GM12891 (cell line): ENCODE measurements around the gene GPN3.
"Not testable (repeated sequence)": the region's sequence is repeated elsewhere in the genome, so short reads cannot be mapped to it uniquely, and the experiment has no call there.

Experiments
- DNase-seq: peaks from one replicate; pipeline ENCODE4 v3.0.0; 2011; ENCODE audit warnings: low spot score; ENCODE audit not compliant: insufficient read length
- FAIRE-seq: peaks from 2 replicates; lab custom pipeline; 2011; peaks lifted over from hg19 to GRCh38; lab: Jason Lieb, UNC
- PAX5 ChIP-seq: IDR thresholded peaks from 2 replicates; pipeline ENCODE4 v1.6.1; 2011; ENCODE audit warnings: low read length, moderate library complexity, mild to moderate bottlenecking; ENCODE audit not compliant: insufficient read depth, severe bottlenecking
- POLR2A ChIP-seq: IDR thresholded peaks from 2 replicates; pipeline ENCODE4 v1.6.1; 2011; ENCODE audit warnings: low read depth, low read length, control low read depth
- POLR2AphosphoS5 ChIP-seq: IDR thresholded peaks from 2 replicates; pipeline ENCODE4 v1.6.1; 2011; ENCODE audit warnings: low read depth, low read length, control low read depth
- POU2F2 ChIP-seq: IDR thresholded peaks from 2 replicates; pipeline ENCODE4 v1.6.1; 2011; ENCODE audit warnings: low read depth, mild to moderate bottlenecking, control low read depth, low read length, moderate library complexity
- SPI1 ChIP-seq: IDR thresholded peaks from 2 replicates; pipeline ENCODE4 v1.6.1; 2011; ENCODE audit warnings: low read depth, low read length, control low read depth
- TAF1 ChIP-seq: IDR thresholded peaks from 2 replicates; pipeline ENCODE4 v1.6.1; 2011; ENCODE audit warnings: low read depth, low read length, control low read depth

Gene GPN3

GRCh38 chr12:110498984-110499706 lies 31.1 kb upstream of the GPN3 start:
- DNase-seq (no peak), FAIRE-seq (no peak)
- TF ChIP-seq SPI1 (no peak), TAF1 (no peak), POLR2A (no peak), PAX5 (no peak)

GRCh38 chr12:110475426-110475825 lies 7.4 kb upstream of the GPN3 start:
- FAIRE-seq (no peak), DNase-seq (no peak)
- TF ChIP-seq PAX5 (no peak), POU2F2 (no peak), POLR2A (no peak), TAF1 (no peak)

- DNase-seq (no peak), FAIRE-seq (no peak)
- TF ChIP-seq SPI1: no peak
- TF ChIP-seq PAX5: no peak
- no peak; the same call in none of the 2 replicates for TF ChIP-seq POLR2A
- no peak for TF ChIP-seq POU2F2
- TF ChIP-seq POLR2AphosphoS5: no peak
- no peak for TF ChIP-seq TAF1
Observed at GRCh38 chr12:110467847-110468213, 227 bp downstream of the GPN3 start.

- TF ChIP-seq POLR2A (no peak), POLR2AphosphoS5 (no peak), POU2F2 (no peak), TAF1 (no peak), SPI1 (no peak), PAX5 (no peak)
- FAIRE-seq (no peak), DNase-seq (no peak)
Observed at GRCh38 chr12:110466791-110467190, 1.3 kb downstream of the GPN3 start.

- DNase-seq, FAIRE-seq: not testable (repeated sequence)
Observed at GRCh38 chr12:110465765-110466164, 2.3 kb downstream of the GPN3 start.

- FAIRE-seq: no peak
- TF ChIP-seq POLR2A (no peak), SPI1 (no peak), POU2F2 (no peak), POLR2AphosphoS5 (no peak), TAF1 (no peak), PAX5 (no peak)
- no peak for DNase-seq
Observed at GRCh38 chr12:110465024-110465423, 3.0 kb downstream of the GPN3 start.

- not testable (repeated sequence) for FAIRE-seq, DNase-seq
Observed at GRCh38 chr12:110461189-110461588, 6.9 kb downstream of the GPN3 start.

- DNase-seq (no peak), FAIRE-seq (no peak)
- TF ChIP-seq PAX5: no peak
- no peak for TF ChIP-seq POU2F2
- TF ChIP-seq POLR2AphosphoS5: no peak
- no peak for TF ChIP-seq SPI1
- no peak for TF ChIP-seq POLR2A
- no peak for TF ChIP-seq TAF1
Observed at GRCh38 chr12:110458756-110459155, 9.3 kb downstream of the GPN3 start.

- TF ChIP-seq PAX5 (no peak), POLR2A (no peak), TAF1 (no peak), POU2F2 (no peak), POLR2AphosphoS5 (no peak), SPI1 (no peak)
- DNase-seq (no peak), FAIRE-seq (no peak)
Observed at GRCh38 chr12:110453569-110454296, 14.3 kb downstream of the GPN3 start.

GRCh38 chr12:110451263-110451662 lies 16.8 kb downstream of the GPN3 start:
- FAIRE-seq: no peak
- no peak for DNase-seq
- TF ChIP-seq POLR2A (no peak), POLR2AphosphoS5 (no peak), POU2F2 (no peak), PAX5 (no peak), SPI1 (no peak), TAF1 (no peak)
